Measurements from ENCODE around the gene TTC38. TPM values are rescaled to one million over a fixed set of nuclear protein-coding genes. Genes with fewer than 3 reads are reported as not detected.

TTC38 gene
- total RNA-seq, 1 experiment from 2014 or later: 21.9 TPM

GRCh38 chr22:46276563-46276962 lies 8.8 kb downstream of the TTC38 start:
- DNase-seq: no peak
- Histone ChIP-seq H3K9ac (ENCODE audit: low read length) (no peak overlapping the region), H4K20me1 (ENCODE audit: insufficient read depth, low read depth, low read length) (no peaks in the 10 kb centered on the region), H3K27me3 (ENCODE audit: low read length) (no peaks in the 10 kb centered on the region), H3K9me3 (ENCODE audit: low read length) (no peaks in the 10 kb centered on the region), H3K4me2 (ENCODE audit: low read depth, low read length, poor library complexity, severe bottlenecking) (no peak overlapping the region), H2AFZ (ENCODE audit: low read length) (no peak overlapping the region), H3K27ac (ENCODE audit: low read length) (no peak overlapping the region), H3K9me2 (replicated peaks; ENCODE audit: insufficient read depth, low read length) (no peaks in the 10 kb centered on the region), H3K79me2 (ENCODE audit: low read length) (no peaks in the 10 kb centered on the region), H3K36me3 (ENCODE audit: insufficient read depth, low read length) (peaks cover 12% of the 10 kb centered on the region), H3K4me3 (ENCODE audit: low read length) (no peak overlapping the region), H3K4me1 (ENCODE audit: low read length) (no peaks in the 10 kb centered on the region)

GRCh38 chr22:46278656-46279645 lies 11.1 kb downstream of the TTC38 start:
- Histone ChIP-seq H2AFZ (ENCODE audit: low read length) (no peak overlapping the region), H3K4me3 (ENCODE audit: low read length) (no peak overlapping the region), H3K4me2 (ENCODE audit: low read depth, low read length, poor library complexity, severe bottlenecking) (no peak overlapping the region), H3K36me3 (ENCODE audit: insufficient read depth, low read length) (peaks cover 14% of the 10 kb centered on the region), H3K27me3 (ENCODE audit: low read length) (no peaks in the 10 kb centered on the region), H3K4me1 (ENCODE audit: low read length) (no peaks in the 10 kb centered on the region), H3K9me2 (replicated peaks; ENCODE audit: insufficient read depth, low read length) (no peaks in the 10 kb centered on the region), H3K27ac (ENCODE audit: low read length) (no peak overlapping the region), H3K79me2 (ENCODE audit: low read length) (no peaks in the 10 kb centered on the region), H3K9ac (ENCODE audit: low read length) (no peak overlapping the region), H3K9me3 (ENCODE audit: low read length) (no peaks in the 10 kb centered on the region), H4K20me1 (ENCODE audit: insufficient read depth, low read depth, low read length) (no peaks in the 10 kb centered on the region)
- DNase-seq: no peak

- Histone ChIP-seq H3K4me2 (ENCODE audit: low read depth, low read length, poor library complexity, severe bottlenecking) (no peak overlapping the region), H3K4me1 (ENCODE audit: low read length) (no peaks in the 10 kb centered on the region), H2AFZ (ENCODE audit: low read length) (no peak overlapping the region), H4K20me1 (ENCODE audit: insufficient read depth, low read depth, low read length) (no peaks in the 10 kb centered on the region), H3K79me2 (ENCODE audit: low read length) (no peaks in the 10 kb centered on the region), H3K9ac (ENCODE audit: low read length) (no peak overlapping the region), H3K36me3 (ENCODE audit: insufficient read depth, low read length) (peaks cover 14% of the 10 kb centered on the region), H3K27ac (ENCODE audit: low read length) (no peak overlapping the region), H3K9me3 (ENCODE audit: low read length) (no peaks in the 10 kb centered on the region), H3K27me3 (ENCODE audit: low read length) (no peaks in the 10 kb centered on the region), H3K4me3 (ENCODE audit: low read length) (no peak overlapping the region), H3K9me2 (replicated peaks; ENCODE audit: insufficient read depth, low read length) (no peaks in the 10 kb centered on the region)
- DNase-seq: no peak
Observed at GRCh38 chr22:46280063-46280817, 12.4 kb downstream of the TTC38 start.

- no peak for DNase-seq
- H3K4me1 ChIP-seq (ENCODE audit: low read length): no peaks in the 10 kb centered on the region
- H4K20me1 ChIP-seq (ENCODE audit: insufficient read depth, low read depth, low read length): no peaks in the 10 kb centered on the region
- no peaks in the 10 kb centered on the region for H3K9me3 ChIP-seq (ENCODE audit: low read length)
- H3K36me3 ChIP-seq (ENCODE audit: insufficient read depth, low read length): peaks cover 7% of the 10 kb centered on the region
- H3K79me2 ChIP-seq (ENCODE audit: low read length): no peaks in the 10 kb centered on the region
- H2AFZ ChIP-seq (ENCODE audit: low read length): no peak overlapping the region
- H3K27ac ChIP-seq (ENCODE audit: low read length): no peak overlapping the region
- H3K9ac ChIP-seq (ENCODE audit: low read length): no peak overlapping the region
- H3K4me2 ChIP-seq (ENCODE audit: low read depth, low read length, poor library complexity, severe bottlenecking): no peak overlapping the region
- no peak overlapping the region for H3K4me3 ChIP-seq (ENCODE audit: low read length)
- no peaks in the 10 kb centered on the region for H3K27me3 ChIP-seq (ENCODE audit: low read length)
- no peaks in the 10 kb centered on the region for H3K9me2 ChIP-seq (replicated peaks; ENCODE audit: insufficient read depth, low read length)
Observed at GRCh38 chr22:46280999-46281623, 13.3 kb downstream of the TTC38 start.

GRCh38 chr22:46281866-46282678 lies 14.3 kb downstream of the TTC38 start:
- DNase-seq: no peak
- H3K4me1 ChIP-seq (ENCODE audit: low read length): peaks cover 4% of the 10 kb centered on the region
- no peaks in the 10 kb centered on the region for H4K20me1 ChIP-seq (ENCODE audit: insufficient read depth, low read depth, low read length)

GRCh38 chr22:46286006-46286405 lies 18.2 kb downstream of the TTC38 start:
- H3K79me2 ChIP-seq (ENCODE audit: low read length): peaks cover 16% of the 10 kb centered on the region
- no peak overlapping the region for H3K4me3 ChIP-seq (ENCODE audit: low read length)
- H3K9me2 ChIP-seq (replicated peaks; ENCODE audit: insufficient read depth, low read length): no peaks in the 10 kb centered on the region
- H3K36me3 ChIP-seq (ENCODE audit: insufficient read depth, low read length): peaks cover 7% of the 10 kb centered on the region
- H3K27ac ChIP-seq (ENCODE audit: low read length): no peak overlapping the region
- H3K4me1 ChIP-seq (ENCODE audit: low read length): peaks cover 15% of the 10 kb centered on the region
- no peaks in the 10 kb centered on the region for H3K27me3 ChIP-seq (ENCODE audit: low read length)
- no peak for DNase-seq
- H4K20me1 ChIP-seq (ENCODE audit: insufficient read depth, low read depth, low read length): no peaks in the 10 kb centered on the region
- no peak overlapping the region for H2AFZ ChIP-seq (ENCODE audit: low read length)
- no peak overlapping the region for H3K4me2 ChIP-seq (ENCODE audit: low read depth, low read length, poor library complexity, severe bottlenecking)
- no peaks in the 10 kb centered on the region for H3K9me3 ChIP-seq (ENCODE audit: low read length)
- no peak overlapping the region for H3K9ac ChIP-seq (ENCODE audit: low read length)

More at GRCh38 chr22:46281866-46282678, 14.3 kb downstream of the TTC38 start:
- Histone ChIP-seq H3K79me2 (ENCODE audit: low read length) (peaks cover 3% of the 10 kb centered on the region), H3K27me3 (ENCODE audit: low read length) (no peaks in the 10 kb centered on the region), H3K4me3 (ENCODE audit: low read length) (no peak overlapping the region), H2AFZ (ENCODE audit: low read length) (no peak overlapping the region), H3K4me2 (ENCODE audit: low read depth, low read length, poor library complexity, severe bottlenecking) (no peak overlapping the region), H3K9me2 (replicated peaks; ENCODE audit: insufficient read depth, low read length) (no peaks in the 10 kb centered on the region), H3K9me3 (ENCODE audit: low read length) (no peaks in the 10 kb centered on the region), H3K36me3 (ENCODE audit: insufficient read depth, low read length) (peaks cover 7% of the 10 kb centered on the region), H3K9ac (ENCODE audit: low read length) (no peak overlapping the region), H3K27ac (ENCODE audit: low read length) (no peak overlapping the region)

- no peaks in the 10 kb centered on the region for H3K9me3 ChIP-seq (ENCODE audit: low read length)
- H3K9ac ChIP-seq (ENCODE audit: low read length): peak overlapping the region; percentile 91
- H3K27me3 ChIP-seq (ENCODE audit: low read length): no peaks in the 10 kb centered on the region
- H3K79me2 ChIP-seq (ENCODE audit: low read length): peaks cover 16% of the 10 kb centered on the region
- no peak for DNase-seq
- no peak overlapping the region for H2AFZ ChIP-seq (ENCODE audit: low read length)
- H3K9me2 ChIP-seq (replicated peaks; ENCODE audit: insufficient read depth, low read length): no peaks in the 10 kb centered on the region
- H4K20me1 ChIP-seq (ENCODE audit: insufficient read depth, low read depth, low read length): no peaks in the 10 kb centered on the region
- H3K36me3 ChIP-seq (ENCODE audit: insufficient read depth, low read length): peaks cover 10% of the 10 kb centered on the region
- H3K4me1 ChIP-seq (ENCODE audit: low read length): peaks cover 15% of the 10 kb centered on the region
- H3K27ac ChIP-seq (ENCODE audit: low read length): peak overlapping the region; percentile 68
- H3K4me2 ChIP-seq (ENCODE audit: low read depth, low read length, poor library complexity, severe bottlenecking): peak overlapping the region; percentile 84
- H3K4me3 ChIP-seq (ENCODE audit: low read length): peak overlapping the region; percentile 84
Observed at GRCh38 chr22:46286941-46287872, 19.4 kb downstream of the TTC38 start.

Measured in Karpas-422 (cell line).